HepG2 (cell line): Measurements from ENCODE around the gene SRD5A2. TPM values are rescaled to one million over a fixed set of nuclear protein-coding genes. Genes with fewer than 3 reads are reported as not detected.

Source experiments
- ATAC-seq: fragments of 200-7000 bp; cut with Tn5 transposase; 3 replicates; pipeline ENCODE4 v1.9.1; 2020; ENCODE audit warnings: mild to moderate bottlenecking, moderate library complexity
- BruUV-seq: library from RNA; stranded (reverse); fragments of 400-500 nt; replicated peaks from 2 replicates; lab custom pipeline; 2021; lab: Mats Ljungman, UMichigan
- CTCF ChIA-PET: fragments of 300-600 bp; formaldehyde crosslinking; extraction: SDS; loops from one replicate; lab custom pipeline; 2021; ENCODE audit warnings: low total read pairs, inconsistent platforms, low intra/inter-chr PET ratio; lab: Yijun Ruan, JAX
- POLR2A ChIA-PET: fragments of 350-600 bp; sonication (Branson Sonifier 250); formaldehyde crosslinking; loops from one replicate; lab custom pipeline; 2020; ENCODE audit warnings: antibody characterized with exemption, inconsistent platforms; lab: Yijun Ruan, JAX
- DNase-seq: peaks from one replicate; pipeline ENCODE4 v3.0.0-alpha.2; 2015; ENCODE audit warnings: low spot score
- FAIRE-seq: peaks from 3 replicates; lab custom pipeline; 2011; peaks lifted over from hg19 to GRCh38; lab: Jason Lieb, UNC
- H2AFZ ChIP-seq: one replicate; pipeline ENCODE4 v1.6.1; 2011; ENCODE audit warnings: low read length, inconsistent platforms
- H3K27ac ChIP-seq: fragments of 300-600 bp; 3 replicates; pipeline ENCODE4 v1.8.0; 2011; ENCODE audit warnings: mixed run types, mild to moderate bottlenecking, mixed read lengths, low read length, inconsistent platforms; ENCODE audit not compliant: insufficient read depth; ENCODE audit errors: extremely low read length
- H3K27me3 ChIP-seq, 2 experiments: fragments of 200-600 bp in 1 of 2; 2 replicates in 1 of 2; 3 replicates in 1 of 2; pipeline versions ENCODE4 v1.6.0 to v1.8.0; 2011; ENCODE audit warnings: low read length in 2 of 2, mild to moderate bottlenecking in 2 of 2, moderate library complexity in 2 of 2, inconsistent platforms in 1 of 2; ENCODE audit not compliant: insufficient read depth in 2 of 2, control insufficient read depth in 1 of 2
- H3K36me3 ChIP-seq, 2 experiments: fragments of 200-600 bp in 1 of 2; replicated peaks in 1 of 2; 2 replicates in 1 of 2; 3 replicates in 1 of 2; pipeline versions ENCODE4 v1.5.1 to v1.8.0; 2011; ENCODE audit warnings: low read length in 2 of 2, inconsistent platforms in 1 of 2; ENCODE audit not compliant: insufficient read depth in 2 of 2, control insufficient read depth in 1 of 2
- H3K4me1 ChIP-seq: 2 replicates; pipeline ENCODE4 v1.5.1; 2012; ENCODE audit warnings: low read length, inconsistent platforms; ENCODE audit not compliant: insufficient read depth
- H3K4me2 ChIP-seq: 2 replicates; pipeline ENCODE4 v1.6.0; 2011; ENCODE audit warnings: low read depth, low read length, inconsistent platforms
- H3K4me3 ChIP-seq, 3 experiments: fragments of 200-600 bp in 1 of 3; sonication (generic), shearing (Covaris generic) in 1 of 3; replicated peaks in 1 of 3; 2 replicates each; pipeline ENCODE4 v1.5.1; 2011 to 2016; ENCODE audit warnings: low read length in 3 of 3, inconsistent platforms in 2 of 3, low read depth in 2 of 3, mild to moderate bottlenecking in 2 of 3, control low read depth in 1 of 3, mixed read lengths in 1 of 3; ENCODE audit not compliant: insufficient read depth in 1 of 3
- H3K79me2 ChIP-seq: one replicate; pipeline ENCODE4 v1.6.1; 2011; ENCODE audit warnings: low read length, inconsistent platforms; ENCODE audit not compliant: insufficient read depth
- H3K9ac ChIP-seq: 2 replicates; pipeline ENCODE4 v1.6.0; 2011; ENCODE audit warnings: mild to moderate bottlenecking, low read depth, low read length, inconsistent platforms; ENCODE audit not compliant: insufficient read depth
- H3K9me3 ChIP-seq: 2 replicates; pipeline ENCODE4 v1.5.1; 2012; ENCODE audit warnings: mild to moderate bottlenecking, low read length
- H4K20me1 ChIP-seq: 2 replicates; pipeline ENCODE4 v1.6.0; 2011; ENCODE audit warnings: inconsistent platforms, mild to moderate bottlenecking, low read length, moderate library complexity; ENCODE audit not compliant: insufficient read depth
- ARNT ChIP-seq: fragments of 450-650 bp; IDR thresholded peaks from 2 replicates; pipeline ENCODE4 v1.6.1; 2017
- CENPBD1 ChIP-seq: sonication (generic); formaldehyde crosslinking; IDR thresholded peaks from 2 replicates; pipeline ENCODE4 v1.8.0; 2022; ENCODE audit warnings: missing genetic modification reagents, low read depth, mild to moderate bottlenecking, borderline replicate concordance
- CREB1 ChIP-seq, 2 experiments: fragments of 450-650 bp in 1 of 2; IDR thresholded peaks; 2 replicates each; pipeline ENCODE4 v1.6.1; 2016 to 2017; ENCODE audit warnings: control low read depth in 1 of 2, mild to moderate bottlenecking in 1 of 2, missing compliant biosample characterization in 1 of 2, missing genetic modification characterization in 1 of 2
- FOSL1 ChIP-seq: sonication (generic); formaldehyde crosslinking; IDR thresholded peaks from 2 replicates; pipeline ENCODE4 v1.9.0; 2021; ENCODE audit warnings: missing genetic modification reagents, borderline replicate concordance
- MED13 ChIP-seq: sonication (generic); formaldehyde crosslinking; IDR thresholded peaks from 2 replicates; pipeline ENCODE4 v1.5.0; 2020; ENCODE audit warnings: missing genetic modification reagents
- MXI1 ChIP-seq: IDR thresholded peaks from 3 replicates; pipeline ENCODE4 v1.6.1; 2012; ENCODE audit warnings: low read depth, low read length, inconsistent platforms, borderline replicate concordance
- NCOA2 ChIP-seq: sonication (generic); formaldehyde crosslinking; IDR thresholded peaks from 2 replicates; pipeline ENCODE4 v1.8.0; 2022; ENCODE audit warnings: inconsistent platforms
- SOX6 ChIP-seq, 2 experiments: fragments of 450-650 bp in 1 of 2; sonication (generic) in 1 of 2; formaldehyde crosslinking in 1 of 2; IDR thresholded peaks; 2 replicates each; pipeline versions ENCODE4 v1.4.0 to v1.6.1; 2017 to 2020; ENCODE audit warnings: antibody characterized with exemption in 1 of 2, mild to moderate bottlenecking in 1 of 2, missing genetic modification reagents in 1 of 2
- ZFP82 ChIP-seq: sonication (generic); formaldehyde crosslinking; IDR thresholded peaks from 2 replicates; pipeline ENCODE4 v1.5.1; 2020; ENCODE audit warnings: mild to moderate bottlenecking, missing genetic modification reagents, borderline replicate concordance
- ZNF337 ChIP-seq: sonication (generic); formaldehyde crosslinking; IDR thresholded peaks from 2 replicates; pipeline ENCODE4 v1.5.1; 2020; ENCODE audit warnings: missing genetic modification reagents, low read depth, mild to moderate bottlenecking, borderline replicate concordance
- ZNF362 ChIP-seq: sonication (generic); formaldehyde crosslinking; IDR thresholded peaks from 2 replicates; pipeline ENCODE4 v1.4.0; 2020; ENCODE audit warnings: missing genetic modification reagents, mild to moderate bottlenecking, borderline replicate concordance
- ZNF501 ChIP-seq: sonication (generic); formaldehyde crosslinking; IDR thresholded peaks from 2 replicates; pipeline ENCODE4 v1.5.1; 2020; ENCODE audit warnings: mild to moderate bottlenecking, moderate library complexity, missing genetic modification reagents
- ZNF710 ChIP-seq: sonication (generic); formaldehyde crosslinking; IDR thresholded peaks from 2 replicates; pipeline ENCODE4 v1.5.0; 2020; ENCODE audit warnings: mild to moderate bottlenecking, missing genetic modification reagents, borderline replicate concordance
- ZNF770 ChIP-seq: sonication (generic); formaldehyde crosslinking; IDR thresholded peaks from 2 replicates; pipeline ENCODE4 v1.5.0; 2020; ENCODE audit warnings: mild to moderate bottlenecking, missing genetic modification reagents
- WGBS: methylation state at CpG from one replicate; pipeline ENCODE4 v1.1.6; 2017; ENCODE audit warnings: low lambda C conversion rate; 5-methylcytosine and 5-hydroxymethylcytosine counted together
- in situ Hi-C: cut with HindIII; loops from 2 replicates; pipeline ENCODE4 v1.10.0; 2017; ENCODE audit warnings: low pct_unique_long_range_greater_than_20kb; ENCODE audit not compliant: extremely low pct_ligation_motif_present
- intact Hi-C: fragments of 100-400 bp; cut with micrococcal nuclease; formaldehyde crosslinking; loops from one replicate; pipeline ENCODE4 v1.10.0; 2022; ENCODE audit not compliant: unreplicated experiment
- polyA plus RNA-seq, 8 experiments: library from polyadenylated mRNA; depleted of rRNA in 3 of 8; stranded (reverse) in 7 of 8; unstranded in 1 of 8; fragments of >200 nt; fragmentation: Illumina TruSeq in 4 of 8; extraction: Trizol in 4 of 8; gene quantifications; 2 replicates each; pipeline versions ENCODE4 v1.2.1 to v1.2.3, GENCODE V29; 2011 to 2016; ENCODE audit warnings: low read depth in 4 of 8, missing spikeins in 1 of 8, mixed read lengths in 1 of 8; ENCODE audit not compliant: insufficient read depth in 1 of 8
- total RNA-seq, 5 experiments: library from RNA; depleted of rRNA; stranded (reverse); fragments of >200 nt; fragmentation: Illumina TruSeq; extraction: Trizol; gene quantifications; 2 replicates each; pipeline ENCODE4 v1.2.3, GENCODE V29; 2016; ENCODE audit warnings: low read depth in 1 of 5

The SRD5A2 gene
- total and polyA plus RNA-seq, 2 of the 13 experiments (the other 11 are each of a cell fraction or from before 2014, with no cell fraction given): 0.01 TPM; not detected in 1

GRCh38 chr2:31522786-31523185 is 58.0 kb downstream of the SRD5A2 start (continued):
- TF ChIP-seq ZNF770 (CRISPR knock-in tag): no peak
- TF ChIP-seq MED13: no peak

GRCh38 chr2:31517442-31518203 is 63.1 kb downstream of the SRD5A2 start:
- no peak for FAIRE-seq
- H3K36me3 ChIP-seq: no peaks in the 10 kb centered on the region
- intact Hi-C loops: no loop called here
- H3K4me2 ChIP-seq: no peak overlapping the region
- CTCF ChIA-PET: no interaction called here
- in situ Hi-C loops: no loop called here
- WGBS: 12% methylated on average over 6 of the region's 7 CpGs
- POLR2A ChIA-PET: no interaction called here
- no peak overlapping the region for H2AFZ ChIP-seq
- no peak for TF ChIP-seq CREB1 (IDR thresholded peaks at IDR 0.05)
- TF ChIP-seq CREB1 (CRISPR knock-in tag; IDR thresholded peaks at IDR 0.05): no peak
- no peak for TF ChIP-seq FOSL1 (CRISPR knock-in tag)
- TF ChIP-seq ZNF710 (CRISPR knock-in tag): no peak
- TF ChIP-seq ZFP82 (CRISPR knock-in tag): no peak
- TF ChIP-seq ARNT: no peak
- no peak for TF ChIP-seq ZNF362 (CRISPR knock-in tag)
- TF ChIP-seq SOX6 (IDR thresholded peaks at IDR 0.05): no peak
- no peak for TF ChIP-seq SOX6 (CRISPR knock-in tag; IDR thresholded peaks at IDR 0.05)
- TF ChIP-seq ZNF337 (CRISPR knock-in tag): no peak
- no peak for TF ChIP-seq MXI1
- no peak for TF ChIP-seq ZNF501 (CRISPR knock-in tag)
- TF ChIP-seq CENPBD1 (CRISPR knock-in tag): no peak
- no peak for TF ChIP-seq NCOA2 (CRISPR knock-in tag)
- TF ChIP-seq, all 625 proteins: peak for 0
- ATAC-seq (no peak), DNase-seq (no peak)
- no peaks in the 10 kb centered on the region for H3K9me3 ChIP-seq
- peaks cover 0 to 9% of the 10 kb centered on the region in 2 experiments; a peak in 2 of 5 replicates for H3K27me3 ChIP-seq
- H3K79me2 ChIP-seq: no peaks in the 10 kb centered on the region
- no peaks in the 10 kb centered on the region for H3K4me1 ChIP-seq
- no peak overlapping the region for H3K27ac ChIP-seq
- H4K20me1 ChIP-seq: no peaks in the 10 kb centered on the region
- BruUV-seq: no TSS peak
- no peak overlapping the region for H3K9ac ChIP-seq
- H3K4me3 ChIP-seq: no peak overlapping the region
